ENCODE measurements around the gene ABRACL.

- TF ChIP-seq CTCF (IDR thresholded peaks at IDR 0.05; ENCODE audit: insufficient read depth, low read length) (no peak), SPI1 (IDR thresholded peaks at IDR 0.05; ENCODE audit: borderline replicate concordance, low read depth) (no peak), POLR2AphosphoS5 (IDR thresholded peaks at IDR 0.05; ENCODE audit: low read depth) (no peak)
These were observed 37.3 kb upstream of the ABRACL start for GRCh38 chr6:138991206-138991605.
